ENCODE data around the gene ADAMTS15. TPM values are rescaled to one million over a fixed set of nuclear protein-coding genes. Genes with fewer than 3 reads are reported as not detected.
A peak's percentile ranks its signal among the peaks of the same experiment; 100 is the strongest.

Gene ADAMTS15
- total RNA-seq, 1 donor from 2014 or later: 13.8 TPM

- no peaks in the 10 kb centered on the region for H3K9me3 Mint-ChIP-seq (ENCODE audit: unreplicated experiment)
- Histone ChIP-seq H3K9me3 (ENCODE audit: insufficient read depth, low read depth, low read length) (no peaks in the 10 kb centered on the region), H3K4me2 (ENCODE audit: low read length) (peak overlapping the region; percentile 76), H3K79me2 (ENCODE audit: insufficient read depth, low read length) (no peaks in the 10 kb centered on the region), H4K20me1 (ENCODE audit: insufficient read depth, low read length) (no peaks in the 10 kb centered on the region), H3K9ac (ENCODE audit: low read length) (peak overlapping the region; percentile 79), H3K4me1 (ENCODE audit: insufficient read depth, low read length) (peaks cover 48% of the 10 kb centered on the region), H3K27me3 (ENCODE audit: insufficient read depth, low read length) (no peaks in the 10 kb centered on the region), H3K36me3 (ENCODE audit: insufficient read depth, low read length) (no peaks in the 10 kb centered on the region), H2AFZ (ENCODE audit: low read depth, low read length) (no peak overlapping the region), H3K27ac (ENCODE audit: low read depth, low read length) (peak overlapping the region; percentile 82), H3K4me3 (ENCODE audit: insufficient read depth, low read depth, low read length) (no peak overlapping the region)
- DNase-seq (ENCODE audit: low read depth) (no peak), FAIRE-seq (no peak)
- H3K4me3 Mint-ChIP-seq (ENCODE audit: unreplicated experiment): no peak overlapping the region
- no peak for TF ChIP-seq CTCF (IDR thresholded peaks at IDR 0.05; ENCODE audit: insufficient read depth, low read depth, low read length)
- no peak for TF ChIP-seq EZH2 (IDR thresholded peaks at IDR 0.05; ENCODE audit: insufficient read depth, low read length)
- H3K4me1 Mint-ChIP-seq (ENCODE audit: low read depth, unreplicated experiment): peaks cover 16% of the 10 kb centered on the region
- H3K27ac Mint-ChIP-seq (ENCODE audit: unreplicated experiment): peak overlapping the region; percentile 92
- peaks cover 9% of the 10 kb centered on the region for H3K27me3 Mint-ChIP-seq (ENCODE audit: low read depth, unreplicated experiment)
- H3K36me3 Mint-ChIP-seq (ENCODE audit: low read depth, unreplicated experiment): peaks cover under 1% of the 10 kb centered on the region
Measured at GRCh38 chr11:130477586-130478203, 29.2 kb downstream of the ADAMTS15 start.

- no peaks in the 10 kb centered on the region for H4K20me1 ChIP-seq (ENCODE audit: insufficient read depth, low read length)
- H3K27ac Mint-ChIP-seq (ENCODE audit: unreplicated experiment): no peak overlapping the region
- H3K4me1 ChIP-seq (ENCODE audit: insufficient read depth, low read length): peaks cover 48% of the 10 kb centered on the region
- peak overlapping the region; percentile 49 for H2AFZ ChIP-seq (ENCODE audit: low read depth, low read length)
- FAIRE-seq (peak; percentile 99), DNase-seq (ENCODE audit: low read depth) (peak; percentile 90)
- TF ChIP-seq EZH2 (IDR thresholded peaks at IDR 0.05; ENCODE audit: insufficient read depth, low read length) (no peak), CTCF (IDR thresholded peaks at IDR 0.05; ENCODE audit: insufficient read depth, low read depth, low read length) (no peak)
- H3K27ac ChIP-seq (ENCODE audit: low read depth, low read length): peak overlapping the region; percentile 82
- no peaks in the 10 kb centered on the region for H3K9me3 ChIP-seq (ENCODE audit: insufficient read depth, low read depth, low read length)
- no peaks in the 10 kb centered on the region for H3K36me3 ChIP-seq (ENCODE audit: insufficient read depth, low read length)
- no peaks in the 10 kb centered on the region for H3K9me3 Mint-ChIP-seq (ENCODE audit: unreplicated experiment)
- peaks cover 7% of the 10 kb centered on the region for H3K27me3 Mint-ChIP-seq (ENCODE audit: low read depth, unreplicated experiment)
- H3K4me3 Mint-ChIP-seq (ENCODE audit: unreplicated experiment): no peak overlapping the region
- peaks cover 16% of the 10 kb centered on the region for H3K4me1 Mint-ChIP-seq (ENCODE audit: low read depth, unreplicated experiment)
- H3K79me2 ChIP-seq (ENCODE audit: insufficient read depth, low read length): no peaks in the 10 kb centered on the region
- H3K9ac ChIP-seq (ENCODE audit: low read length): peak overlapping the region; percentile 79
- H3K27me3 ChIP-seq (ENCODE audit: insufficient read depth, low read length): no peaks in the 10 kb centered on the region
- H3K36me3 Mint-ChIP-seq (ENCODE audit: low read depth, unreplicated experiment): no peaks in the 10 kb centered on the region
- H3K4me2 ChIP-seq (ENCODE audit: low read length): peak overlapping the region; percentile 76
- peak overlapping the region; percentile 27 for H3K4me3 ChIP-seq (ENCODE audit: insufficient read depth, low read depth, low read length)
Measured at GRCh38 chr11:130478204-130478701, 29.8 kb downstream of the ADAMTS15 start.

- H3K27ac Mint-ChIP-seq (ENCODE audit: unreplicated experiment): no peak overlapping the region
- H3K4me2 ChIP-seq (ENCODE audit: low read length): peak overlapping the region; percentile 76
Measured at GRCh38 chr11:130478881-130479280, 30.4 kb downstream of the ADAMTS15 start.

More at GRCh38 chr11:130478881-130479280, 30.4 kb downstream of the ADAMTS15 start:
- Histone ChIP-seq H3K27ac (ENCODE audit: low read depth, low read length) (peak overlapping the region; percentile 82), H3K27me3 (ENCODE audit: insufficient read depth, low read length) (no peaks in the 10 kb centered on the region), H3K36me3 (ENCODE audit: insufficient read depth, low read length) (no peaks in the 10 kb centered on the region), H3K79me2 (ENCODE audit: insufficient read depth, low read length) (no peaks in the 10 kb centered on the region), H2AFZ (ENCODE audit: low read depth, low read length) (no peak overlapping the region), H4K20me1 (ENCODE audit: insufficient read depth, low read length) (no peaks in the 10 kb centered on the region), H3K4me3 (ENCODE audit: insufficient read depth, low read depth, low read length) (no peak overlapping the region), H3K9me3 (ENCODE audit: insufficient read depth, low read depth, low read length) (no peaks in the 10 kb centered on the region), H3K4me1 (ENCODE audit: insufficient read depth, low read length) (peaks cover 48% of the 10 kb centered on the region), H3K9ac (ENCODE audit: low read length) (peak overlapping the region; percentile 79)
- Mint-ChIP-seq H3K4me3 (ENCODE audit: unreplicated experiment) (no peak overlapping the region), H3K9me3 (ENCODE audit: unreplicated experiment) (peaks cover 1% of the 10 kb centered on the region), H3K36me3 (ENCODE audit: low read depth, unreplicated experiment) (no peaks in the 10 kb centered on the region), H3K27me3 (ENCODE audit: low read depth, unreplicated experiment) (peaks cover 7% of the 10 kb centered on the region), H3K4me1 (ENCODE audit: low read depth, unreplicated experiment) (peaks cover 16% of the 10 kb centered on the region)
- TF ChIP-seq EZH2 (IDR thresholded peaks at IDR 0.05; ENCODE audit: insufficient read depth, low read length) (no peak), CTCF (IDR thresholded peaks at IDR 0.05; ENCODE audit: insufficient read depth, low read depth, low read length) (no peak)
- no peak for FAIRE-seq
- peak; percentile 25 for DNase-seq (ENCODE audit: low read depth)
